K562 (cell line): Measurements from ENCODE around the gene SCN1B. TPM values are rescaled to one million over a fixed set of nuclear protein-coding genes. Genes with fewer than 3 reads are reported as not detected.

Experiments
- ATAC-seq: fragments of 200-7000 bp; cut with Tn5 transposase; 3 replicates; pipeline ENCODE4 v1.9.1; 2020; ENCODE audit warnings: moderate library complexity
- BruUV-seq: library from RNA; stranded (reverse); fragments of 400-500 nt; replicated peaks from 2 replicates; lab custom pipeline; 2021; lab: Mats Ljungman, UMichigan
- CTCF ChIA-PET: fragments of 300-600 bp; formaldehyde crosslinking; extraction: SDS; loops from one replicate; lab custom pipeline; 2021; ENCODE audit warnings: low intra/inter-chr PET ratio; lab: Yijun Ruan, JAX
- POLR2A ChIA-PET: fragments of 300-600, 350-650 bp; sonication (Branson Sonifier 250); formaldehyde crosslinking; extraction: SDS; loops from one replicate; lab custom pipeline; 2021; ENCODE audit warnings: antibody characterized with exemption, inconsistent platforms; lab: Yijun Ruan, JAX
- DNase-seq, 4 experiments: peaks; one replicate each; pipeline versions ENCODE4 v3.0.0 to v3.0.0-alpha.2; 2011 to 2018; ENCODE audit warnings: low spot score in 3 of 4, mixed read lengths in 3 of 4; ENCODE audit errors: extremely low read depth in 1 of 4
- FAIRE-seq: peaks from 2 replicates; lab custom pipeline; 2011; peaks lifted over from hg19 to GRCh38; lab: Jason Lieb, UNC
- H2AFZ ChIP-seq: 2 replicates; pipeline ENCODE4 v1.6.0; 2011; ENCODE audit warnings: low read depth, low read length, control low read depth, inconsistent platforms
- H3K27ac ChIP-seq: fragments of 200-600 bp; 3 replicates; pipeline ENCODE4 v1.8.0; 2011; ENCODE audit warnings: low read depth, mild to moderate bottlenecking, control low read depth, inconsistent platforms, low read length, moderate library complexity, mixed read lengths; ENCODE audit errors: extremely low read depth
- H3K27me3 ChIP-seq, 2 experiments: fragments of 300-600 bp in 1 of 2; 2 replicates in 1 of 2; 3 replicates in 1 of 2; pipeline versions ENCODE4 v1.6.0 to v1.8.0; 2011; ENCODE audit warnings: inconsistent platforms in 2 of 2, low read length in 2 of 2, mild to moderate bottlenecking in 1 of 2, mixed read lengths in 1 of 2, moderate library complexity in 1 of 2; ENCODE audit not compliant: control insufficient read depth in 2 of 2, insufficient read depth in 2 of 2
- H3K36me3 ChIP-seq: fragments of 300-600 bp; 3 replicates; pipeline ENCODE4 v1.8.0; 2011; ENCODE audit warnings: mild to moderate bottlenecking, low read length, inconsistent platforms; ENCODE audit not compliant: control insufficient read depth, insufficient read depth
- H3K4me1 ChIP-seq, 2 experiments: fragments of 200-600 bp in 1 of 2; replicated peaks in 1 of 2; 2 replicates in 1 of 2; 3 replicates in 1 of 2; pipeline versions ENCODE4 v1.5.1 to v1.8.0; 2011; ENCODE audit warnings: inconsistent platforms in 2 of 2, low read length in 2 of 2, mild to moderate bottlenecking in 1 of 2, mixed read lengths in 1 of 2, moderate library complexity in 1 of 2; ENCODE audit not compliant: control insufficient read depth in 2 of 2, insufficient read depth in 2 of 2
- H3K4me2 ChIP-seq: 2 replicates; pipeline ENCODE4 v1.6.1; 2011; ENCODE audit warnings: low read length, control low read depth, inconsistent platforms, mixed read lengths; ENCODE audit not compliant: insufficient read depth
- H3K4me3 ChIP-seq: fragments of 200-600 bp; sonication (generic), shearing (Covaris generic); 2 replicates; pipeline ENCODE4 v1.5.1; 2016; ENCODE audit warnings: control low read depth, inconsistent platforms
- H3K79me2 ChIP-seq: fragments of 200-600 bp; 3 replicates; pipeline ENCODE4 v1.8.0; 2011; ENCODE audit warnings: low read length, inconsistent platforms; ENCODE audit not compliant: control insufficient read depth, insufficient read depth
- H3K9ac ChIP-seq, 2 experiments: 2 replicates each; pipeline versions ENCODE4 v1.6.0 to v1.6.1; 2011; ENCODE audit warnings: low read depth in 2 of 2, low read length in 2 of 2, control low read depth in 1 of 2, inconsistent platforms in 1 of 2, mild to moderate bottlenecking in 1 of 2, mixed read lengths in 1 of 2; ENCODE audit not compliant: insufficient read depth in 1 of 2
- H3K9me1 ChIP-seq: one replicate; pipeline ENCODE4 v1.6.0; 2011; ENCODE audit warnings: inconsistent platforms, mild to moderate bottlenecking, low read length, moderate library complexity; ENCODE audit not compliant: control insufficient read depth, insufficient read depth
- H3K9me3 ChIP-seq: replicated peaks from 2 replicates; pipeline ENCODE4 v1.5.1; 2011; ENCODE audit warnings: low read depth, low read length, inconsistent platforms; ENCODE audit not compliant: control insufficient read depth, insufficient read depth
- H4K20me1 ChIP-seq: replicated peaks from 2 replicates; pipeline ENCODE4 v1.6.1; 2011; ENCODE audit warnings: low read length, inconsistent platforms, mixed read lengths; ENCODE audit not compliant: control insufficient read depth, insufficient read depth
- NONO ChIP-seq, 2 experiments: fragments of 200-400 bp in 1 of 2; fragments of 450-650 bp in 1 of 2; formaldehyde crosslinking in 1 of 2; IDR thresholded peaks; 2 replicates each; pipeline ENCODE4 v1.6.1; 2017; ENCODE audit warnings: low read depth in 2 of 2, mild to moderate bottlenecking in 2 of 2, moderate library complexity in 2 of 2, low read length in 1 of 2
- NR1H2 ChIP-seq: sonication (generic); formaldehyde crosslinking; IDR thresholded peaks from 2 replicates; pipeline ENCODE4 v1.4.0; 2020; ENCODE audit warnings: mild to moderate bottlenecking, missing genetic modification reagents
- POLR3G ChIP-seq: IDR thresholded peaks from 2 replicates; pipeline ENCODE4 v1.6.1; 2011; ENCODE audit not compliant: insufficient read length, insufficient replicate concordance; ENCODE audit errors: extremely low read depth
- TCF7 ChIP-seq: sonication (generic); IDR thresholded peaks from 2 replicates; pipeline ENCODE4 v1.6.1; 2016; ENCODE audit warnings: antibody characterized with exemption, borderline replicate concordance
- ZNF282 ChIP-seq: sonication (generic); formaldehyde crosslinking; IDR thresholded peaks from 2 replicates; pipeline ENCODE4 v1.8.1; 2023; ENCODE audit warnings: missing genetic modification reagents
- WGBS: fragments of 100-300 bp; shearing (Covaris generic); methylation state at CpG from one replicate; pipeline ENCODE4 v1.1.6; 2016; ENCODE audit warnings: low coverage, mixed read lengths; ENCODE audit not compliant: insufficient coverage; ENCODE audit errors: missing lambda C conversion rate; 5-methylcytosine and 5-hydroxymethylcytosine counted together
- in situ Hi-C: fragments of 300-500 bp; cut with MboI; formaldehyde crosslinking; loops from 4 replicates; pipeline ENCODE4 v1.15.0; 2018; ENCODE audit warnings: inconsistent platforms, mixed read lengths
- intact Hi-C: fragments of 100-400 bp; cut with micrococcal nuclease; formaldehyde crosslinking; loops from 2 replicates; pipeline ENCODE4 v1.14.2; 2022
- polyA plus RNA-seq, 8 experiments: library from polyadenylated mRNA; depleted of rRNA in 4 of 8; stranded (reverse) in 5 of 8; unstranded in 3 of 8; fragments of >200 nt; fragmentation: Nextera tagmentation in 2 of 8; fragmentation: Illumina TruSeq in 1 of 8; extraction: Ambion mirVana in 2 of 8; extraction: Trizol in 1 of 8; gene quantifications; 2 replicates each; pipeline versions ENCODE4 v1.2.1 to v1.2.3, GENCODE V29; 2011 to 2014; ENCODE audit warnings: inconsistent platforms in 1 of 8, missing spikeins in 1 of 8
- total RNA-seq, 7 experiments: library from RNA; depleted of rRNA in 6 of 7; stranded (reverse); fragments of >200 nt in 6 of 7; fragmentation: Illumina TruSeq in 2 of 7; extraction: Trizol in 2 of 7; gene quantifications; 2 replicates each; pipeline versions ENCODE4 v1.2.1 to v1.2.3, GENCODE V29; 2011 to 2021; ENCODE audit warnings: low replicate concordance in 1 of 7
- TF ChIP-seq, protein P1 (sequence below): fragments of 250-450 bp; sonication (Bioruptor Pico); IDR thresholded peaks from 2 replicates; pipeline ENCODE4 v1.8.0; 2022; ENCODE audit warnings: inconsistent platforms, mild to moderate bottlenecking, moderate library complexity, borderline replicate concordance
- TF ChIP-seq, protein P2 (sequence below): fragments of 200-800 bp; sonication (Bioruptor generic); IDR thresholded peaks from 2 replicates; pipeline ENCODE4 v1.6.1; 2016; ENCODE audit warnings: missing genetic modification characterization, missing compliant biosample characterization

Gene SCN1B
- total and polyA plus RNA-seq, 9 of the 15 experiments (the other 6 are each of a cell fraction or from before 2014, with no cell fraction given), result 0.03 to 2.5 (median 0.91) TPM

DNA sequence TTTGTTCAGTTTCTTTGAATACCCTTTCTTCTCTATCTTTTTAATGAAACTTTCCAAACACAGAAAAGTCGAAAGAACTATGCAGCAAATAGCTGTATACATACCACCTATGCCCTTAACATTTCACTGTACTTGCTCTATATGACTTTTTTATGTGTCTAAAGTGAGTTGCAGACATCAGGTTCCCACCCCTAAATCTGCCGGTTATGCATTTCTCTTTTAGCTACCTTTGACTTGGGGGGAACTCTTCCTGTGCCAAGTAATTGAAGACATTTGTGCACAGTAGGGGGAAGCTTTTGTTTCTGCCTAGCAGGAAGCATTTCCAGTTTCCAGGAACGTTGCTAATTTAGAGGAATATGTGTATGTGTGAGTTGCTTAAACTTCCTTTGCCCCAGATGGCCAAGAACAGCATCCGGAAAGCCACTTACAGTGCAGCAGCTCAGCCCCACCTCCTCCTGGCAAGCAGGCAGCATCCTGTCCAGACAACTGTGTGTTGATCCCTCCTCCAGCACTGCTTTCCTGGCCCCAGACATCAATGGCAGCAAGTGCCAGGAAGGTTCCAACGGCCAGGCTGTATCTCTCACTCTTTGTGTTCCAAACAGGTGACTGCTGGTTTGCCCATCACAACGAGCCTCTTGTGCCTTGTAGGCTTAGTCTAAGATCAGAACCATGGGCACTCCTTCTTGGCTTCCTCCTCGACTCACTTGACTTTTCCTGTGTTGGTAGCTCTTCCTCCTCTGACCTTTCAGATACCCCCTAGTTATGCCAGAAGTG is 44.8 kb upstream of the SCN1B start:
- Histone ChIP-seq H3K4me1 (no peaks in the 10 kb centered on the region), H3K79me2 (no peaks in the 10 kb centered on the region), H3K9me1 (no peaks in the 10 kb centered on the region), H3K27ac (no peak overlapping the region), H3K4me2 (no peak overlapping the region), H3K9ac (no peak overlapping the region), H3K27me3 (peaks cover 0 to 9% of the 10 kb centered on the region in 2 experiments; a peak in 1 of 5 replicates), H4K20me1 (no peaks in the 10 kb centered on the region), H3K36me3 (no peaks in the 10 kb centered on the region), H3K9me3 (peaks cover 6% of the 10 kb centered on the region), H2AFZ (no peak overlapping the region), H3K4me3 (no peak overlapping the region)
- FAIRE-seq (peak; percentile 26), ATAC-seq (no peak), DNase-seq (no peak)
- intact Hi-C loops, result no loop called here
- WGBS, result 29% methylated on average over 7 of the region's 7 CpGs
- no TSS peak for BruUV-seq
- ChIA-PET POLR2A (interaction anchor here (1.0 kb wide), 1 partner anchor 16 kb away, joined by 3 read pairs; no protein-coding TSS in a partner anchor), CTCF (no interaction called here)
- TF ChIP-seq, protein P1, sequence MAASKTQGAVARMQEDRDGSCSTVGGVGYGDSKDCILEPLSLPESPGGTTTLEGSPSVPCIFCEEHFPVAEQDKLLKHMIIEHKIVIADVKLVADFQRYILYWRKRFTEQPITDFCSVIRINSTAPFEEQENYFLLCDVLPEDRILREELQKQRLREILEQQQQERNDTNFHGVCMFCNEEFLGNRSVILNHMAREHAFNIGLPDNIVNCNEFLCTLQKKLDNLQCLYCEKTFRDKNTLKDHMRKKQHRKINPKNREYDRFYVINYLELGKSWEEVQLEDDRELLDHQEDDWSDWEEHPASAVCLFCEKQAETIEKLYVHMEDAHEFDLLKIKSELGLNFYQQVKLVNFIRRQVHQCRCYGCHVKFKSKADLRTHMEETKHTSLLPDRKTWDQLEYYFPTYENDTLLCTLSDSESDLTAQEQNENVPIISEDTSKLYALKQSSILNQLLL (CRISPR knock-in tag), result no peak
- no peak for TF ChIP-seq NONO (IDR thresholded peaks at IDR 0.05; ENCODE audit: low read depth in 2 of 2, low read length in 1 of 2)
- TF ChIP-seq NR1H2 (CRISPR knock-in tag), result no peak
- no peak for TF ChIP-seq ZNF282 (CRISPR knock-in tag)
- TF ChIP-seq, protein P2, sequence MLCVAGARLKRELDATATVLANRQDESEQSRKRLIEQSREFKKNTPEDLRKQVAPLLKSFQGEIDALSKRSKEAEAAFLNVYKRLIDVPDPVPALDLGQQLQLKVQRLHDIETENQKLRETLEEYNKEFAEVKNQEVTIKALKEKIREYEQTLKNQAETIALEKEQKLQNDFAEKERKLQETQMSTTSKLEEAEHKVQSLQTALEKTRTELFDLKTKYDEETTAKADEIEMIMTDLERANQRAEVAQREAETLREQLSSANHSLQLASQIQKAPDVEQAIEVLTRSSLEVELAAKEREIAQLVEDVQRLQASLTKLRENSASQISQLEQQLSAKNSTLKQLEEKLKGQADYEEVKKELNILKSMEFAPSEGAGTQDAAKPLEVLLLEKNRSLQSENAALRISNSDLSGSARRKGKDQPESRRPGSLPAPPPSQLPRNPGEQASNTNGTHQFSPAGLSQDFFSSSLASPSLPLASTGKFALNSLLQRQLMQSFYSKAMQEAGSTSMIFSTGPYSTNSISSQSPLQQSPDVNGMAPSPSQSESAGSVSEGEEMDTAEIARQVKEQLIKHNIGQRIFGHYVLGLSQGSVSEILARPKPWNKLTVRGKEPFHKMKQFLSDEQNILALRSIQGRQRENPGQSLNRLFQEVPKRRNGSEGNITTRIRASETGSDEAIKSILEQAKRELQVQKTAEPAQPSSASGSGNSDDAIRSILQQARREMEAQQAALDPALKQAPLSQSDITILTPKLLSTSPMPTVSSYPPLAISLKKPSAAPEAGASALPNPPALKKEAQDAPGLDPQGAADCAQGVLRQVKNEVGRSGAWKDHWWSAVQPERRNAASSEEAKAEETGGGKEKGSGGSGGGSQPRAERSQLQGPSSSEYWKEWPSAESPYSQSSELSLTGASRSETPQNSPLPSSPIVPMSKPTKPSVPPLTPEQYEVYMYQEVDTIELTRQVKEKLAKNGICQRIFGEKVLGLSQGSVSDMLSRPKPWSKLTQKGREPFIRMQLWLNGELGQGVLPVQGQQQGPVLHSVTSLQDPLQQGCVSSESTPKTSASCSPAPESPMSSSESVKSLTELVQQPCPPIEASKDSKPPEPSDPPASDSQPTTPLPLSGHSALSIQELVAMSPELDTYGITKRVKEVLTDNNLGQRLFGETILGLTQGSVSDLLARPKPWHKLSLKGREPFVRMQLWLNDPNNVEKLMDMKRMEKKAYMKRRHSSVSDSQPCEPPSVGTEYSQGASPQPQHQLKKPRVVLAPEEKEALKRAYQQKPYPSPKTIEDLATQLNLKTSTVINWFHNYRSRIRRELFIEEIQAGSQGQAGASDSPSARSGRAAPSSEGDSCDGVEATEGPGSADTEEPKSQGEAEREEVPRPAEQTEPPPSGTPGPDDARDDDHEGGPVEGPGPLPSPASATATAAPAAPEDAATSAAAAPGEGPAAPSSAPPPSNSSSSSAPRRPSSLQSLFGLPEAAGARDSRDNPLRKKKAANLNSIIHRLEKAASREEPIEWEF (CRISPR knock-in tag), result no peak
- no peak for TF ChIP-seq TCF7
- no peak for TF ChIP-seq POLR3G
- in situ Hi-C loops, result no loop called here
